Measurements from ENCODE around the gene SLC39A10. TPM values are rescaled to one million over a fixed set of nuclear protein-coding genes. Genes with fewer than 3 reads are reported as not detected.

The SLC39A10 gene
- polyA plus RNA-seq, 1 of the 3 experiments (the other 2 are of a cell fraction) = 12.3 TPM

- H3K9ac ChIP-seq = no peak overlapping the region
- H3K9me2 ChIP-seq = 0 out of 2 replicates have a peak, but pooled peaks cover 4% of the 10 kb centered on the region
- no peak overlapping the region for H3K4me3 ChIP-seq (ENCODE audit: low read depth in 2 of 2, low read length in 1 of 2)
- H3F3A ChIP-seq (replicated peaks; ENCODE audit: insufficient read depth) = peaks cover 19% of the 10 kb centered on the region
- peaks cover 0 to 10% of the 10 kb centered on the region in 2 experiments; a peak in 2 of 4 replicates for H3K4me1 ChIP-seq (ENCODE audit: control insufficient read depth in 1 of 2, insufficient read depth in 2 of 2, low read depth in 1 of 2, low read length in 1 of 2)
- CTCF ChIA-PET = interaction anchor here (1.0 kb wide), 1 partner anchor 15 kb away, joined by 3 read pairs; no protein-coding TSS in a partner anchor
- no peak overlapping the region for H2AFZ ChIP-seq (ENCODE audit: low read depth)
- peaks cover 6% of the 10 kb centered on the region; the same call in 1 of the 2 replicates for H3K79me2 ChIP-seq (ENCODE audit: insufficient read depth)
- no peak overlapping the region for H3K4me2 ChIP-seq
- H3K27ac ChIP-seq (ENCODE audit: low read depth in 2 of 2, low read length in 1 of 2) = no peak overlapping the region
- no peaks in the 10 kb centered on the region for H4K20me1 ChIP-seq (ENCODE audit: insufficient read depth)
- POLR2A ChIA-PET = no interaction called here
- H3K36me3 ChIP-seq (replicated peaks in 1 of 2; ENCODE audit: control insufficient read depth in 1 of 2, insufficient read depth in 2 of 2, low read length in 1 of 2) = peaks cover 10 to 19% of the 10 kb centered on the region in 2 experiments
- TF ChIP-seq YY1 (IDR thresholded peaks at IDR 0.05; ENCODE audit: low read depth) (no peak), JUND (IDR thresholded peaks at IDR 0.05) (no peak), USF1 (IDR thresholded peaks at IDR 0.05; ENCODE audit: borderline replicate concordance, low read depth) (no peak), REST (IDR thresholded peaks at IDR 0.05; ENCODE audit: low read depth, low read length) (no peak), RCOR1 (IDR thresholded peaks at IDR 0.05; ENCODE audit: low read length) (no peak), GATA2 (CRISPR knock-in tag; IDR thresholded peaks at IDR 0.05) (no peak), SIN3A (IDR thresholded peaks at IDR 0.05; ENCODE audit: borderline replicate concordance, low read depth, low read length) (no peak)
- no peaks in the 10 kb centered on the region for H3K9me3 ChIP-seq
- H3K27me3 ChIP-seq (ENCODE audit: insufficient read depth) = no peaks in the 10 kb centered on the region
- no peak for DNase-seq
Measured at GRCh38 chr2:195686564-195686963, 29.5 kb downstream of the SLC39A10 start.

GRCh38 chr2:195687320-195688086, 30.5 kb downstream of the SLC39A10 start:
- peaks cover 15% of the 10 kb centered on the region for H3F3A ChIP-seq (replicated peaks; ENCODE audit: insufficient read depth)
- POLR2A ChIA-PET = no interaction called here
- TF ChIP-seq RFX5 (IDR thresholded peaks at IDR 0.05; ENCODE audit: low read length) (no peak), MEF2A (IDR thresholded peaks at IDR 0.05; ENCODE audit: borderline replicate concordance, low read depth) (no peak), TAF1 (IDR thresholded peaks at IDR 0.05; ENCODE audit: borderline replicate concordance, low read depth, low read length) (no peak), REST (IDR thresholded peaks at IDR 0.05; ENCODE audit: low read depth, low read length) (no peak), GATA2 (CRISPR knock-in tag; IDR thresholded peaks at IDR 0.05) (no peak), ZBTB33 (IDR thresholded peaks at IDR 0.05; ENCODE audit: borderline replicate concordance, low read depth) (no peak), FOXJ3 (CRISPR knock-in tag; IDR thresholded peaks at IDR 0.05) (no peak)

More at GRCh38 chr2:195687320-195688086, 30.5 kb downstream of the SLC39A10 start:
- Histone ChIP-seq H3K9me2 (0 out of 2 replicates have a peak, but pooled peaks cover 4% of the 10 kb centered on the region), H3K4me2 (no peak overlapping the region), H3K79me2 (ENCODE audit: insufficient read depth) (peaks cover 13% of the 10 kb centered on the region; the same call in 1 of the 2 replicates), H3K36me3 (replicated peaks in 1 of 2; ENCODE audit: control insufficient read depth in 1 of 2, insufficient read depth in 2 of 2, low read length in 1 of 2) (peaks cover 10 to 19% of the 10 kb centered on the region in 2 experiments), H3K27ac (ENCODE audit: low read depth in 2 of 2, low read length in 1 of 2) (no peak overlapping the region), H3K9ac (no peak overlapping the region), H4K20me1 (ENCODE audit: insufficient read depth) (no peaks in the 10 kb centered on the region), H3K27me3 (ENCODE audit: insufficient read depth) (no peaks in the 10 kb centered on the region), H3K4me1 (ENCODE audit: control insufficient read depth in 1 of 2, insufficient read depth in 2 of 2, low read depth in 1 of 2, low read length in 1 of 2) (peaks cover 0 to 10% of the 10 kb centered on the region in 2 experiments; a peak in 2 of 4 replicates), H2AFZ (ENCODE audit: low read depth) (no peak overlapping the region), H3K9me3 (no peaks in the 10 kb centered on the region), H3K4me3 (ENCODE audit: low read depth in 2 of 2, low read length in 1 of 2) (no peak overlapping the region)
- DNase-seq = no peak
- 83% methylated on average over 2 of the region's 2 CpGs for WGBS (ENCODE audit: low lambda C conversion rate)
- CTCF ChIA-PET = interaction anchor here (0.8 to 1.1 kb wide), 3 partner anchors 15 to 28 kb away, joined by 3 read pairs; no protein-coding TSS in a partner anchor
